ENCODE results near the gene NR3C2. TPM values are rescaled to one million over a fixed set of nuclear protein-coding genes. Genes with fewer than 3 reads are reported as not detected.

The NR3C2 gene
- total RNA-seq = 1 to 10 TPM; 7.1 to 7.8 TPM

GRCh38 chr4:148441986-148442831 lies at the start of gene NR3C2:
NR3C2 (minus strand) TSS chr4:148442414.
- Mint-ChIP-seq H3K27me3 (no peaks in the 10 kb centered on the region), H3K27ac (peak within 1 kb of the TSS; percentile 93), H3K9me3 (no peaks in the 10 kb centered on the region), H3K4me1 (peaks cover 21% of the 10 kb centered on the region), H3K36me3 (ENCODE audit: low read depth) (peaks cover 10% of the 10 kb centered on the region), H3K4me3 (peak within 1 kb of the TSS; percentile 93)
- ATAC-seq (replicated peaks) = peak; percentile 92

GRCh38 chr4:148487181-148487580 lies 45.0 kb upstream of the NR3C2 start:
- Mint-ChIP-seq H3K27ac (no peak overlapping the region), H3K4me3 (no peak overlapping the region), H3K36me3 (ENCODE audit: low read depth) (no peaks in the 10 kb centered on the region), H3K27me3 (peaks cover 3% of the 10 kb centered on the region), H3K4me1 (no peaks in the 10 kb centered on the region), H3K9me3 (peaks cover 9% of the 10 kb centered on the region)
- no peak for ATAC-seq (replicated peaks)

GRCh38 chr4:148481636-148482035 lies 39.4 kb upstream of the NR3C2 start:
- H3K4me3 Mint-ChIP-seq = no peak overlapping the region
- peaks cover 3% of the 10 kb centered on the region for H3K27me3 Mint-ChIP-seq
- no peak overlapping the region for H3K27ac Mint-ChIP-seq
- peaks cover 9% of the 10 kb centered on the region for H3K9me3 Mint-ChIP-seq
- no peaks in the 10 kb centered on the region for H3K36me3 Mint-ChIP-seq (ENCODE audit: low read depth)
- ATAC-seq (replicated peaks) = no peak
- H3K4me1 Mint-ChIP-seq = no peaks in the 10 kb centered on the region

GRCh38 chr4:148477276-148477675 lies 35.1 kb upstream of the NR3C2 start:
- H3K36me3 Mint-ChIP-seq (ENCODE audit: low read depth) = no peaks in the 10 kb centered on the region
- no peak overlapping the region for H3K27ac Mint-ChIP-seq
- no peak for ATAC-seq (replicated peaks)
- no peaks in the 10 kb centered on the region for H3K27me3 Mint-ChIP-seq
- no peaks in the 10 kb centered on the region for H3K9me3 Mint-ChIP-seq
- H3K4me3 Mint-ChIP-seq = no peak overlapping the region
- no peaks in the 10 kb centered on the region for H3K4me1 Mint-ChIP-seq

GRCh38 chr4:148469938-148470337 lies 27.7 kb upstream of the NR3C2 start:
- Mint-ChIP-seq H3K36me3 (ENCODE audit: low read depth) (no peaks in the 10 kb centered on the region), H3K27me3 (peaks cover 3% of the 10 kb centered on the region)

GRCh38 chr4:148454835-148455234 lies 12.6 kb upstream of the NR3C2 start:
- no peak overlapping the region for H3K4me3 Mint-ChIP-seq
- H3K9me3 Mint-ChIP-seq = no peaks in the 10 kb centered on the region
- no peaks in the 10 kb centered on the region for H3K4me1 Mint-ChIP-seq
- H3K27me3 Mint-ChIP-seq = no peaks in the 10 kb centered on the region
- no peak for ATAC-seq (replicated peaks)
- H3K27ac Mint-ChIP-seq = no peak overlapping the region
- no peaks in the 10 kb centered on the region for H3K36me3 Mint-ChIP-seq (ENCODE audit: low read depth)

More at GRCh38 chr4:148469938-148470337, 27.7 kb upstream of the NR3C2 start:
- Mint-ChIP-seq H3K9me3 (no peaks in the 10 kb centered on the region), H3K4me3 (no peak overlapping the region), H3K27ac (no peak overlapping the region), H3K4me1 (no peaks in the 10 kb centered on the region)
- no peak for ATAC-seq (replicated peaks)

GRCh38 chr4:148453833-148454232 lies 11.6 kb upstream of the NR3C2 start:
- H3K4me3 Mint-ChIP-seq = no peak overlapping the region
- no peaks in the 10 kb centered on the region for H3K9me3 Mint-ChIP-seq
- no peaks in the 10 kb centered on the region for H3K4me1 Mint-ChIP-seq
- ATAC-seq (replicated peaks) = no peak
- H3K27me3 Mint-ChIP-seq = no peaks in the 10 kb centered on the region
- no peak overlapping the region for H3K27ac Mint-ChIP-seq
- H3K36me3 Mint-ChIP-seq (ENCODE audit: low read depth) = no peaks in the 10 kb centered on the region

GRCh38 chr4:148452970-148453369 lies 10.8 kb upstream of the NR3C2 start:
- Mint-ChIP-seq H3K27ac (no peak overlapping the region), H3K9me3 (no peaks in the 10 kb centered on the region), H3K36me3 (ENCODE audit: low read depth) (no peaks in the 10 kb centered on the region), H3K4me1 (no peaks in the 10 kb centered on the region), H3K4me3 (no peak overlapping the region), H3K27me3 (no peaks in the 10 kb centered on the region)
- no peak for ATAC-seq (replicated peaks)

- Mint-ChIP-seq H3K27me3 (no peaks in the 10 kb centered on the region), H3K36me3 (ENCODE audit: low read depth) (no peaks in the 10 kb centered on the region), H3K4me3 (no peak overlapping the region), H3K27ac (no peak overlapping the region), H3K4me1 (peaks cover 7% of the 10 kb centered on the region), H3K9me3 (no peaks in the 10 kb centered on the region)
- ATAC-seq (replicated peaks) = no peak
These were observed 7.7 kb upstream of the NR3C2 start for GRCh38 chr4:148449921-148450320.

GRCh38 chr4:148448141-148448540 lies 5.9 kb upstream of the NR3C2 start:
- Mint-ChIP-seq H3K4me1 (peaks cover 7% of the 10 kb centered on the region), H3K9me3 (no peaks in the 10 kb centered on the region), H3K27me3 (no peaks in the 10 kb centered on the region), H3K4me3 (no peak overlapping the region), H3K27ac (no peak overlapping the region), H3K36me3 (ENCODE audit: low read depth) (no peaks in the 10 kb centered on the region)
- no peak for ATAC-seq (replicated peaks)

- H3K36me3 Mint-ChIP-seq (ENCODE audit: low read depth) = peaks cover 3% of the 10 kb centered on the region
- H3K27me3 Mint-ChIP-seq = no peaks in the 10 kb centered on the region
- peak overlapping the region; percentile 41 for H3K4me3 Mint-ChIP-seq
- H3K27ac Mint-ChIP-seq = no peak overlapping the region
- ATAC-seq (replicated peaks) = no peak
- peaks cover 7% of the 10 kb centered on the region for H3K4me1 Mint-ChIP-seq
- no peaks in the 10 kb centered on the region for H3K9me3 Mint-ChIP-seq
These were observed 5.5 kb upstream of the NR3C2 start for GRCh38 chr4:148447681-148448080.

- peak overlapping the region; percentile 13 for H3K27ac Mint-ChIP-seq
- H3K9me3 Mint-ChIP-seq = no peaks in the 10 kb centered on the region
- H3K36me3 Mint-ChIP-seq (ENCODE audit: low read depth) = peaks cover 10% of the 10 kb centered on the region
- no peaks in the 10 kb centered on the region for H3K27me3 Mint-ChIP-seq
- ATAC-seq (replicated peaks) = no peak
- peaks cover 10% of the 10 kb centered on the region for H3K4me1 Mint-ChIP-seq
- peak overlapping the region; percentile 71 for H3K4me3 Mint-ChIP-seq
These were observed 3.7 kb upstream of the NR3C2 start for GRCh38 chr4:148445860-148446330.

- H3K9me3 Mint-ChIP-seq = no peaks in the 10 kb centered on the region
- H3K4me1 Mint-ChIP-seq = peaks cover 13% of the 10 kb centered on the region
- H3K4me3 Mint-ChIP-seq = peak overlapping the region; percentile 71
- no peak for ATAC-seq (replicated peaks)
- H3K36me3 Mint-ChIP-seq (ENCODE audit: low read depth) = peaks cover 10% of the 10 kb centered on the region
- no peaks in the 10 kb centered on the region for H3K27me3 Mint-ChIP-seq
- H3K27ac Mint-ChIP-seq = peak overlapping the region; percentile 13
These were observed 3.1 kb upstream of the NR3C2 start for GRCh38 chr4:148445071-148445859.

- Mint-ChIP-seq H3K27me3 (no peaks in the 10 kb centered on the region), H3K4me3 (peak overlapping the region; percentile 93), H3K36me3 (ENCODE audit: low read depth) (peaks cover 10% of the 10 kb centered on the region), H3K9me3 (no peaks in the 10 kb centered on the region), H3K4me1 (peaks cover 16% of the 10 kb centered on the region), H3K27ac (peak overlapping the region; percentile 71)
- ATAC-seq (replicated peaks) = peak; percentile 2
These were observed 2.3 kb upstream of the NR3C2 start for GRCh38 chr4:148444296-148445070.

All from activated T-helper 17 cell treated with anti-CD3 and anti-CD28 coated beads, Interleukin-2, amount 50 U/mL, for 72 hours (primary cell).